AG20443 (cell line): Measurements from ENCODE around the gene PPP1R1C.
"Not testable (repeated sequence)": the region's sequence is repeated elsewhere in the genome, so short reads cannot be mapped to it uniquely, and the experiment has no call there.

Experiments used
- DNase-seq: peaks from one replicate; pipeline ENCODE4 v3.0.0; 2012; ENCODE audit warnings: low spot score, mixed read lengths

The PPP1R1C gene, protein sequence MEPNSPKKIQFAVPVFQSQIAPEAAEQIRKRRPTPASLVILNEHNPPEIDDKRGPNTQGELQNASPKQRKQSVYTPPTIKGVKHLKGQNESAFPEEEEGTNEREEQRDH

GRCh38 chr2:181985632-181986205 lies at the start of gene PPP1R1C:
Gene PPP1R1C, plus strand, starts transcription at chr2:181985853. Its CDS starts 258 bp downstream, at chr2:181986111.
- no peak for DNase-seq

GRCh38 chr2:181937473-181937872 lies 48.2 kb upstream of the PPP1R1C start:
- DNase-seq: no peak

DNA sequence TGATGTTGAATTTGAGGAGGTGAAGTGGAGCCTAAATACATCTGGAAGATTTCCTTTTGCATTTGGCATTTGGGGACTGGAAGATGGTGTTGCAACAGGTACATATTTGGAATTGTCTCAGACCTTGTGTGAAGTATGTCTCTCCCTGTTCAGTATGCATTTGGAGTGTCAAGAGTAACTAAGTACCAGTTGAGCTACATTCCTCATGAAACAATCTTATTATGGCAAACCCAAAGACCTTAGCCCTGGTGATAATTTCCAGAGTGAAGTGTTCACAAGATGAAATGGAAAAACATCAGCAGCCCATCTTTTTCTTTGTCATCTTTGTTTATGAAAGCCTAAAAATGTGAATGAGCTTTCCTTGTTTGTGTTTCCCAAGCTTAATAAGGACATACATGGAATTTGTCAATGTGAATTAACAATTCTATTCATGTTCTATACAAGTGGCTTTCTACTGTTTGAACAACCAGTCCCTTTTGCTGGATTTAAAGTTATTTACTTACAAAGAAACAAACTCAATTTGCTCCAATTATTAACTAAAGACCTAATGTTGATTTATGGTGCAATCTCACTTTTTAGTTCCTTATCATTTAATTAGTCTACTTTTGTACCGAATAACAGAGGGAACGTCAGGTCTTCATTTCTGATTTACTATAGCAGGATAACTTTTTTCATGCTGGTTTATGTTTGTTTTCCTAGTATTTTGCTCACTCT lies 42.1 kb upstream of the PPP1R1C start:
- DNase-seq: no peak

- DNase-seq: no peak
These were observed 41.3 kb upstream of the PPP1R1C start for GRCh38 chr2:181944164-181944913.

- DNase-seq: no peak
These were observed 40.8 kb upstream of the PPP1R1C start for GRCh38 chr2:181944914-181945291.

- no peak for DNase-seq
These were observed 39.1 kb upstream of the PPP1R1C start for GRCh38 chr2:181946444-181947127.

- DNase-seq: no peak
These were observed 38.4 kb upstream of the PPP1R1C start for GRCh38 chr2:181947273-181947672.

- no peak for DNase-seq
These were observed 37.4 kb upstream of the PPP1R1C start for GRCh38 chr2:181948227-181948626.

DNA sequence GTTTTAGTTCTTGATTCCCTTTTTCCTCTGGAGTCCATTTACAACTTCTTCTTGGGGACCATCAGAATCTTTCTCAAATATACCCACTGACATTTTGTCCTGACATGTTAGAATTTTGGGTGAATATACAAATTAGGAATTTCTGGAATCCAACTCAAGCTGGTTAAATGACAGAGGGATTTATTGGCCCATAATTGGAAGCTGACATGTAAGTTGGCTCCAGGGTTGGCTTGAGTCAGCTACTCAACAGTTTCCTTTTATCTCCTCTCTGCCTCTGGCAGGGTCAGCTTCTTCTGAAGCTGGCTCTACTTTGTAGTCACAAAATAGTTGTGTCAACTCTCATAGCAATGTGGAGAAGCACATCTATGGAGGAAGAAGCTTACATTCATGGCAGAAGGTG lies 36.6 kb upstream of the PPP1R1C start:
- peak; percentile 40 for DNase-seq

DNA sequence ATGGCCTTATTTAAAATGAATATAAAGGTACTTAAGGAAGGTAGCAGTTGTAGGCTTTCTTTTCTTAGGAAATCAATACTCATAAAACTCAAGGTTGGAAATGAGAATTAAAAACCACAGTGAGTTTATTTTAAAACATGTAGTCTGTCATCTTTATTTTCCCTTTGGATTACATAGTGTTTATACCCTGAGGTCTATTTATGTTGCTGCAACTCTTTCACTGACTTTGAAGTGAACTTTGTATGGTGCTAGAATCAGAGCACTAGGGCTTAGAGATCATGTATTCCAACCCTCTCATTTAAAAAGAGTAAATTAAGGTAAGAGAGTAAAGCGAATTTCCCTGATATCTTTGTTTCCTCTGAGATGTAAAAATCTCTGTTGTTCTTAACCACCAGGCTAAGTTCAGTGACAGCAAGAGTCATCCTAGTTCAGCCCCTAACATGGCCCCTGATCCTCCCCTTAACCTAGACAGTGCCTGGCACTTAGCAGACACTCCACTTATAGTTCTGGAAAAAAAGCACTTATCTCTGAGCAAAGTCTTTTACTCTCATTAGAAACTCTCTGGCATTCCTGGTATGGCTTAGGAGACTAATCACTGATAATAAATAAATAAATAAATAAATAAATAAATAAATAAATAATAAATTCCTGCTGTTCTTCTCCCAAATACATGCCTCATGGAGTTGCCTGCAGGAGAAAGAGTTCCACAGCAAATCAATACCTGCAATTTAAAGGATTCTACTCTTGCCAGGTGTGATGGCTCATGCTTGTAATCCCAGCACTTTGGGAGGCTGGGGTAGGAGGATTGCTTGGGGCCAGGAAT lies 33.0 kb upstream of the PPP1R1C start:
- no peak for DNase-seq

DNA sequence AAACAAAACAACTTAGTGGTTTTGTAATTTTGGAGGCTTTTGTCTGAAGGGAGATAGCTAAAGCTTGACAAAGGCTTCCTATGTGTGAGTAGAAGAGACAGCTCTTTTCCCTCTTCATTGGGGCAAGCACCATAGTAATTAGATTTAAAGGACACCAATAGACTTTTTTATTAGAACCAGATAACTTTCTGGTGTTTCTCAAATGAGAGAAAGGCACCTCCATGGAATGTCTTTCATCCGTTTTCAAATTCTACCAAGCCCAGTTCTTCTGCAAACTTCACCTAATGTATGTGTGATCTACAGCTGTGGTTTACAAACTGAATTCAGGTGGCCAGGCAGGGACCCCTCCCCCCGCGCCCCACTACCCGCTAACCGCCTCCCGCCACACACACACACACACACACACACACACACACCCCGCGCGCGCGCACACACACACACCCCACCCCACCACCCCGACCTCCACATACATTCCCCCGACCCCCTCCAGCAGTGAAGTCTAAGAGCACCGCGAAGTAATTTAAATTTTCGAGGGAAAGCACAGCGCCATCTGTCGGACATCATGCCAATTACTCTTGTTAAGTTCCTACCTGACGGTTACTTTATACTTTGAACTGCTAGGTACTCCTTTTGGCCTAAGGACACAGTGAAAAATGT lies 31.6 kb upstream of the PPP1R1C start:
- peak; percentile 51 for DNase-seq

- DNase-seq: no peak
These were observed 31.1 kb upstream of the PPP1R1C start for GRCh38 chr2:181954538-181954883.

GRCh38 chr2:181955010-181955409 lies 30.6 kb upstream of the PPP1R1C start:
- DNase-seq: no peak

GRCh38 chr2:181955866-181956265 lies 29.8 kb upstream of the PPP1R1C start:
- not testable (repeated sequence) for DNase-seq

DNA sequence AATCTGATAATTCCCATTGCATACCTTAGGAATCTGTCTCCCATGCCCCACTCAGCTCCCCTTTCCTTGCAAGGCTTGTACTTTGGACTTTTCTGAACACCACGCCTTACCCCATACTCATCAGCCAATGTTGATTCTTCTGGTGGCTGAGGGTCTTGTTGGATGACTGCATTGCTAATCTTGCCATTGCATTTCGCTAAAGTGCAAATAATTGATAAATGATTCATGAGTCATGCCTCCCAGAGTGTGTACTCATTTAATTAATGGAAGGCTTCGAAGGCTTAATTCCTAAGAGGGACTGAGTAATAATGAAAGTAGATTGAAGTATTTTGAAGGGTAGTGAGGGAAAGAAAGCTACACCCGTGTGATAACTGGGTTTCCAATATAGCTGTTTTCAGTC lies 28.0 kb upstream of the PPP1R1C start:
- no peak for DNase-seq

GRCh38 chr2:181958726-181959125 lies 26.9 kb upstream of the PPP1R1C start:
- DNase-seq: no peak

DNA sequence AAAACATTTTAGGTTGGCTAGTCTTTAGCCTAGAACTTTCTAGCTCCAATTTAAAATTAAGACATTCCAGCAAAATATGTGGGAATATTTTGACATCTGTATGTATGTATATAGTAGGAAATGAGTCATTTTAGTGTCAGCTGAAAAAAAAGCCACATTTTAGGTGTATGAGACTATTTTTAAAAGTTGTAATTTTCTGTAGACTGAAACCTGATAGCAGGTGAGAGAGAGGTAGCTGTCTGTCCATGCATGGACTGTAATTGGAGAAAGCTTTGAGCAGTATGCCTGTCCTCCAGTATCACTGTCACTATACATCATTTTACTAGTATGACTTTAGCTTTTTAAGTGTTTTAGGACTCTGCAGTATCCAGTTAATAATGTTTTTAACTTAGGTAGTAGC lies 26.1 kb upstream of the PPP1R1C start:
- no peak for DNase-seq

DNA sequence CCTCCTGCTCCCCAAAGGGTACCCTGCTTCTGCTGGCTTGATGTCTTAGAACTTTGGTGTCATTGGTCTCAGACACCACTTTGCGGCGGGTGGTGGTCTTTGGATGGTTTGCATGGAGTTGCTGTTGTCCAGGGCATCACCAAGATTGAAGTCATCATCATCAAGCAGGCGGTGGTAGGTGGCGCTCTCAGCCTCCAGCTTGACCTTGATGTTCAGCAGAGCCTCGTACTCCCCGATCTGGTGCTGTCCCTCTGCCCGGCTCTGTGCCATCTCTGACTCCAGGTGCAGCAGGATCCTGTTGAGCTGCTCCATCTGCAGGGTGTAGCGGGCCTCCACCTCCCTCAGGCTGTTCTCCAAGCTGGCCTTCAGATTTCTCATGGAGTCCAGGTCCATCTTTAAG lies 24.5 kb upstream of the PPP1R1C start:
- DNase-seq: not testable (repeated sequence)

DNA sequence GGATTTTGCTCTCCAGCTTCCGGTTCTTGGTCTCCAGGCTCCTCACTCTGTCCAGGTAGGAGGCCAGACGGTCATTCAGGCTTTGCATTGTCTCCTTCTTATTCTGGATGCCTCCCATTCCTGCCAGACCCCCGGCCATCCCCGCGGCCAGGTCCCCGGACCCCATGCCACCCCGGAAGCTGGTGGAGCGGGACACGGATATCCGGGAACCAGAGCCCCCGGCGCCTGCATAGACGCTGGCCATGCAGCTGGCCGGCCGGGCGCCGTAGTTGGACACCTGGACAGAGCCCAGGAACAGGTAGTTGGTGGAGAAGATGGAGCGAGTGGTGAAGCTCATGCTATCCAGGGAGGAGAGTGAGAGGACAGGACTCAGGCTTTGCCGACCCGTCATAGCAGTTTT lies 23.5 kb upstream of the PPP1R1C start:
- DNase-seq: no peak

DNA sequence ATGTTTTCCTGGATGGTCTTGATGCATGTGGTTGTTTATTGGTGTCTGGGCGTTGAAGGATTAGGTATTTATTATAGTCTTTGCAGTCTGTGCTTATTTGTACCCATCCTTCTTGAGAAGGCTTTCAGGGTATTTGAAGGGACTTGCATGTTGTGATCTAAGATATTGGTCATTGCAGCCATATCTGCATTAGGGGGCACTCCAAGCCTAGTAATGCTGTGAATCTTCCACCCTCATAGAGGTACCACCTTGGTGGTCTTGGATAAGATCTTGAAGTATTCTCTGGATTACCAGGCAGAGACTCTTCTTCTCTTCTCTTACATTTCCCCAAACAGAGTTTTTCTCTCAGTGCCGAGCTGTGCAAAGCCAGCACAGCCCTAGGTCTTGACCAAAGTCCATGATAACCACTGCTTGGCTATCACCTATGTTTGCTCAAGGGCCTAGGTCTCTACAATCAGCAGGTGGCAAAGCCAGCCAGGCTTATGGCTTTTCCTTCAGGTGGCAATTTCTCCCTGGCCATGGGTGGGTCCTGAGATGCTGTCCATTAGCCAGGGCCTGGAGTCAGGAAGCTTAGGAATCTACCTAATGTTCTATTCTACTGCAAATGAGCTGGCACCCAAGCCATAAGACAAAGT lies 15.4 kb upstream of the PPP1R1C start:
- no peak for DNase-seq

DNA sequence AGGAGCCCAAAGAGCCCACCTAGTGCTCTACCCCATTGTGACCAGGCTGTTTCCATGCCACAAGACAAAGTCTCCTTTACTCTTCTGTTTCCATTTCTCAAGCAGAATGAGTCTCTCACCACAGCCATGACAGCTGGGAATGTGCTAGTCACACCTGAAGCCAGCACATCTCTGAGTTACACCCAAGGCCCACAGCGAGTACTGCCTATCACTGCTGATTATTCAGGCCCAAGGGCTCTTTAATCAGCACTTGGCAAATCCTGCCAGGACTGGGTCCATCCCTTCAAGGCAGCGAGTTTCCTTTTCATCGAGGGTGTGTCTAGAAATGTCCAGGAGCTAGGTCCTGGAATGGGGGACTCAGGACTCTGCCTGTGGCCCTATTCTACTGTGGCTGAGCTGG lies 14.6 kb upstream of the PPP1R1C start:
- no peak for DNase-seq
